D341Med (cell line): Measurements from ENCODE around the gene MESP1.

Experiments used
- DNase-seq: peaks from one replicate; pipeline ENCODE4 v3.0.0; 2012; ENCODE audit warnings: low spot score

The MESP1 gene

DNA sequence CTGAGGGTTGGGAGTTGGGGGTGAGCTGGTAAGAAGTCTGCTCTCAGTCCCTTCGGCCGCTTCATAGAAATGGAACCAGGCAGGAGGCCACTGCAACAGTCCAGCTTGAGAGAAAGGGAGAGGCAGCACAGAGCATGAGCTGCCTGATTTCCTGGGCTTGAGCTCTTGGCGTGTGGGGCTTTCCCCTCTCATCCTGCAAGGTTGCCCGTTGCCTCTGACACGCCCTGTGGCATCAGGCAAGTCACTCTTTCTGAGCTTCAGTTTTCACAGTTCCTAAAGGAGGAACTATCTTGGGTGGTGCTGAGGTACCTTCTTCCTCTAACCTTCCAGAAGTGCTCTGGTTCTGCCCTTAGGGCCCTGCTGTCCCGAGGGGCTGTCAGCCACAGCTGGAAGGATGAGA lies 30.0 kb upstream of the MESP1 start:
- peak; percentile 12 for DNase-seq

DNA sequence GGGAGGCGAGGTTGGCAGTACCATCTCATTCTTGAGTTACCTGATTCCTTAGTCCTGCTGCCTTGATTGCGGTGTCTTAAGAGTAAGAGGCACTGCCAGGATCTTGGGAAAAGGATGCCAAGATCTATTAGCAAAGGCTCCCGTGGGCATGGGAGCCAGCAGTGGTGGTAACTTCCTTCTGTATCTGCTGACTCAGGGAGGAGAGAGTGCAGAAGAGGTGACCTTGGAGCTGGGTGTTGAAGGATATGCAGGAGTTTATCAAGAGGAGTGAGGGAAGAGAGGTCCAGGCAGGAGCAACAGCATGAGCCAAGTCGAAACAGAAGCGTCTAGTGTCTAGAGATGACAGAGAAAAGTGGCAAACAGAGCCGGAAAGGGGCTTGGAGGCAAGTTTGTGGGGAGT lies 29.6 kb upstream of the MESP1 start:
- peak; percentile 9 for DNase-seq

DNA sequence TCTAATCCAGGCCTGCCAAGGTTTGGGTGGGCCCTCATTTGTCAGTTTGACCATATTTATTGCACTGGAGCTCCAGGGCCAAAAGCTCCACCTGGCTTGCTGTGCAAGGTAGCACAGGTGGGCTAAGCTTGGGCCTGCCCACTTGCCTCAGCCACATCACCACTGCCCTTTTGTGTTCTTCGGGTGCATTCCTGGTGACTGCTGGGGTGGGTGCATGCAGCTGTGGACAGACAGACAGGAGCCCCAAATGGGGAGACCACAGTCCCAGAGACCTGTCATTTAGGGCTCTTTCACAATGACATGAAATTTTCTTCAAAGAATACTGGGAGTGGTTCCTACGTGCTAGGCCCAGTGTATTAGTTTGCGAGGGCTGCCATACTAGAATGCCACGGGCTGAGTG lies 27.8 kb upstream of the MESP1 start:
- DNase-seq, result no peak

DNA sequence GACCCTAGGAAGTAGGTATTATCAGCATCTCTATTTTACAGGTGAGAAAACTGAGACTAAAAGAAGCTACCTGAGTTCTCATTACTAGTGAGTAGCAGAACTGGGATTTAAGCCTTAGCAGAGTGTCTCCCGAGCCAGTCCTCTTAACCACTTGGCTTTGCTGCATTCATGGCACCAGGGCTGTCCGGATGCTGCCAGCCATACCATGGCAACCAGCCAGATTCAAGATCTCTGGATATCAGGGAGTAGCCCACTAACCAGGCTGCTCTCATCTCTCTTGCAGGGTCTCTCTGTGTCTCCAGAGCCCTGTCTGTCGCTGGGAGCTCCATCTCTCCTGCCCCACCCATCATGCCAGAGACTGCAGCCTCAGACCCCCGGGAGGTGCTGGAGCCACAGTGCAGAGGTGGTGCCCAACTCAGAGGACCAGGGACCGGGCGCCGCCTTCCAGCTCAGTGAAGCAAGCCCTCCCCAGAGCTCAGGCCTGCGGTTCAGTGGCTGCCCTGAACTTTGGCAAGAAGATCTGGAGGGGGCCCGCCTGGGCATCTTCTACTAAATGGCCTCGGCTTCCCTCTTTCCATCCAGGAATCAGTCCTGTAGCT lies 26.8 kb upstream of the MESP1 start:
- peak; percentile 23 for DNase-seq

DNA sequence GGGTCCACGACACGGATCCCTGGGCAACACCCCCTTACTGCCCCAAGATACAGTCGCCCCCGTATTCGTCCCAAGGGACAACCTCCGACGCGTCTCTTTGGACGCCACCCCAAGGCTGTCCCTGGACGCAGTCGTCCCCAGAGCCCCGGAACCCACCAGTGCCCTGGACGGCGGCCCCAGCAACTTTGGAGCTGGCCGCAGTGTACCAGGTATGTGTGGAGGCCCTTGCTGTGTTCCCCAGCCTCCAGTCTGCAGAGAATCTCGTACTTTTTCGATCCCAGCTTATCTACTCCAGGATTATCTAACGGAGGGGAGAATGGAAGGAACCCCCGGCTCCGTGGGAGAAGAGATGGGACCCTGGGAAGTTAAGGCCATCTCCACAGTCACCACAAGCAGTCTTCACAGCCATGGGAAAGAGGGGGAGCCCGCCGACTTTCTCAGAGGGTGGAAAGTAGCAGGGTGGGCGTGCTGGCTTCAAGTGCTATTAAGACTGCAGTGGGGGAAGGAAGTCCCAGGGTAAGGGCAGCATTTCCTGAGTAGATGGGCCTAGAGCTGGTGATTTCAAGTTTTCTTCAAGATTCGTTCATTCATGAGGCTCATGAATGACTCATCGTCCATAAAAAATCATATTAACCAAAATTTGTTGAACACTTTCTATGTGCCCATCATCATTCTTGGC lies 26.2 kb upstream of the MESP1 start:
- DNase-seq, result no peak

DNA sequence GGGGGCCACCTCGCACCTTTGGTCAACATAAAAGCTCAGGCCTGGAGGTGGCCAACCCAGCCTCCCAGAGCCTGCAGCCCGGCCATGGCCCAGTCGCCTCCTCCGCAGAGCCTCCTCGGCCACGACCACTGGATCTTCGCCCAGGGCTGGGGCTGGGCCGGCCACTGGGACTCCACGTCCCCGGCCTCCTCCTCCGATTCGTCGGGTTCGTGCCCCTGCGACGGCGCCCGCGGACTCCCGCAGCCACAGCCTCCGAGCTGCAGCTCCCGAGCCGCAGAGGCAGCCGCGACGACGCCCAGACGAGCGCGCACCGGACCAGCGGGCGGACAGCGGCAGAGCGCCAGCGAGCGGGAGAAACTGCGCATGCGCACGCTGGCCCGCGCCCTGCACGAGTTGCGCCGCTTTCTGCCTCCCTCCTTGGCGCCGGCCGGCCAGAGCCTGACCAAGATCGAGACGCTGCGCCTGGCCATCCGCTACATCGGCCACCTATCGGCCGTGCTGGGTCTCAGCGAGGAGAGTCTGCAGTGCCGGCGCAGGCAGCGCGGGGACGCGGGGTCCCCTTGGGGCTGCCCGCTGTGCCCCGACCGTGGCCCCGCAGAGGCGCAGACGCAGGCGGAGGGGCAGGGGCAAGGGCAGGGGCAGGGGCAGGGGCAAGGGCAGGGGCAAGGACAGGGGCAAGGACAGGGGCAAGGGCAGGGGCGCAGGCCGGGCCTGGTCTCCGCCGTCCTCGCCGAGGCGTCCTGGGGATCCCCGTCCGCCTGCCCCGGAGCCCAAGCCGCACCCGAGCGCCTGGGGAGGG lies 25.4 kb upstream of the MESP1 start, which contains the start of gene MESP2:
Gene MESP2, plus strand, starts transcription at position 59 of the 799 bp plus-strand sequence. Its CDS starts 26 bp downstream, at position 85.
- peak; percentile 87 for DNase-seq

DNA sequence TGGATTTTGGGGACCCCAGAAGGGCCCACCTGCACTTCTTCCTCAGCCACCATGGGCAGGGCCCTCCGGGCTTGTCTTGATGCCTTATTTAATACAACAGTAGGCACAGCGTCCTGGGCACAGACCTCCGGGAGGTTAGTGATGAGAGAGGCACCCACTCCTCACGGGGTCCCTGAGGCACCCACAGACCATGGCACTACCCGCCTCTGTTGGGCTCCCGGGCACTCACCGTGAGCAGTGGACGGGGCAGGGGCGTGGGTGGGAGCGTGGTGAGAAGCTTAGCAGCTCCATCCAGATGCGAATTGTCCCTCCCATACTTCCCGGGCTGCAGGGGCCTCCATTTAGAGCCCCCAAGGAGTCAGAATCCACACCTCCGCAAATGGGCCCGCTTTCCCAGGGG lies 24.8 kb upstream of the MESP1 start:
- DNase-seq, result no peak

DNA sequence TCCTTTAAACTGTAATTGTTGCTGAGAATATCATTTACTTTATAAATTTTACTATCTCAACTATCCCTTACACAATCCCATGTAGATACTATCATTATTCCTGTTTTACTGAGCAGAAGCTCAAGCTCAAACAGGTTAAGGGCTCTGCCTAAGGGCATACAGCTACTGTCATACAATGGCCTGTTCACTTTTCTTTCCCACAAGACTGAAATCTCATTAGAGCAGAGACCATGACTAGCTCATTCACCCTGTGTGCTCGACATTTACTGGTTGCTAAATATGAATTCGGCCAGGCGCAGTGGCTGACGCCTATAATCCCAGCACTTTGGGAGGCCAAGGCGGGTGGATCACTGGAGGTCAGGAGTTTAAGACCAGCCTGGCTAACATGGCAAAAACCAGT lies 23.4 kb upstream of the MESP1 start:
- no peak for DNase-seq

DNA sequence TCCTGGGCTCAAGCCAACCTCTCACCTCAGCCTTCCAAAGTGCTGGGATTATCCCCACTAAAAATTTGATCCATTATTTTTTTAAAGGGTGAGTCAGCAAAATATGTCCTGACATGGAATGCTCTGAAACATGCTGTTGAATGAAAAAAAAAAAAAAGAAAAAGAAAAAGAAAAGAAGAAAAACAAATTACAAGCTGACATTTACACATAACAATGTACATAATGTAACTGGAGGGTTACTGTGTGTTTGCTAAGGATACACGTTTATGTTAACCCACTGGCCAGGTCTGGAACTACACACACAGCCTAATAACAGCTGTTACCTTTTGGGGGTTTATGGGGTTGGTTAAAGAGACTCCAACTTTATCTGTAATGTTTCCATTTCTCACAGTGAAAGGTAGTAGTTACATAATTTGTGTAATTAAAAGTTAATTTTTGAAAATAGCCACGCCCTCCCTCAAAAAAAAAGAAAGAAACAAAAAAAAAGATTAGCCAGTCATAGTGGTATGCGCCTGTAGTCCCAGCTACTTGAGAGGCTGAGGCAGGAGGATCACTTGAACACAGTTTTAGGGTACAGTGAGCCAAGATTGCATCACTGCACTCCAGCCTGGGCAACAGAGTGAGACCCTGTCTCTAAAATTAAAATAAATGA lies 22.0 kb upstream of the MESP1 start:
- peak; percentile 30 for DNase-seq

DNA sequence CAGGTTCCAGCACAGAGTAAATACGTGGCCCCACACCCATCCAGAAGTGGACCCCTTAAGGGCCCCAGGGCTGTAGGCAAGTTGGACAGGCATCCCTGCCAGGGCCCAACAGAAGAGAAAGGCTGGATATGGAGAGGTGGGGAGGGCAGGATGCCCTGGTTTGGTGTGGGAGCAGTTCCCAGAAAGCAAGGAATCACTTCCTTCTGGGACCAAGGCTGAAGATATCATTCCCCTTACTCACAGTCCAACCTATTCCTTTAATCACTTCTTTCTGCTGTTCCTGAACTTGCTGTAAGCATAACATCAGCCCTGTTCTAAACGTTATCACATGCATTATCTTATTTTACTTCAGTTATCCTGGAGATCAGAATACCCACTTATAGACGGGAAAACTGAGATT lies 19.0 kb upstream of the MESP1 start:
- DNase-seq, result no peak

DNA sequence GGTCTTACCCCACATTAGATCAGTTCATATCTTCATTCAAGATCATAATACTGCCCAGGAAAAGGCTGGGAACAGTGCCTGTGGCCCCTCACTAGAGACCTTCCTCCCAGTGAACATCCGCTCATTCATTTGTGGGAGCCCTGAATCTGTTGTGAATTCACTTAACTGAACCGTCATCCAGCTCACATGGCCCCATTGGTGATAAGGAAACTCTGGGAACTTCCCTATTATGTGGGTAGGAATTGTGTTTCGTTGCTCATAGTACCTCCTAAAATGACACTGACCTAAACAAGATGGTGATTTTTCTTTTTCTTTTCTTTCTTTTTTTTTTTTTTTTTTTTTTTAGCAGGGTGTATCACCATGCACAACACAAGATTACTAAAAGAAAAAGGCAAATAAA lies 18.3 kb upstream of the MESP1 start:
- DNase-seq, result no peak

DNA sequence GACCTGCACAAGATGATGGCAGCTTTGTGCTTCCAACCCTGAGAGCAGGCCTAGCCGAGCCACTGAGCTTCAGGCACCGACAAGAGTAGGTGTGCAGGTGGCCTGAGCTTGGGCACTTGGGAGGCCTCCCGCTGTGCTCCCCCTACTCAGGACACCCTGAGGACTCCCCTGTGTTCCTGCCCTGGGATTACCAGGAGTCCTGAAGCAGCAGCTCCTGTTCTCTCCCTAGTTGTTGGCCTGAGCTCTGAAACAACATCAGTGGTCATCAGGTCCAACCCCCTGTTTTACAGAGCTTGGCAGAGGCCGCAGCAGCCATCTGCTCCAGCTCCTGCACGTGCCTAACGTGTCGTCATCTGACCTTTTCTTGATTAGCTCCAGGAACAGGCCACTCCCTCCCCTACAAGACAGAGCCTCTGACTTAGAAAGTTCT lies 17.0 kb upstream of the MESP1 start:
- DNase-seq, result no peak

DNA sequence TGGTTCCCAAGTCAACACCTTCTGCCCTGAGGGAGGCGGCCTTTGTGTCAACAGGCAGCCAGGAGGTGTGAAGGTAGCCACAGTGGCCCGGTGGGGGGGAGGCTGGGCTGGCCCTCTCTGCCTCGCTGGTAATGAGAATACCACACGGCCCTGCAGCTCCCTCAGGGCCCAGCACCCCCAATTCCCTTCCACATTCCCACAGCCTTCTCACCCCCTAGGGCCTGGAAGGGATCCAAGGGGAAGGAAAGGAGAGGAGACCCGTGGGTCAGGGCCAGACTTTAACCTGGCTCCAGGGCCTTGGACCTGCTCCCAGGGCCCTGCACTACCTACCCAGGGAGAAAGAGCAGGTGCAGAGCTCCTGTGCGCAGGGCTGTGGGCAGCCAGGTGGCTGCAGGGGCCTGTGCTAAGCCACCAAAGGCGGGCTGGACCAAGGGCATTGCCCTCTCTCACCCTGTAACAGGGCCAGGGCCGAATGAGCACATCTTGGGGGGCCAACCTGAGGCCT lies 16.4 kb upstream of the MESP1 start:
- DNase-seq, result peak; percentile 18

DNA sequence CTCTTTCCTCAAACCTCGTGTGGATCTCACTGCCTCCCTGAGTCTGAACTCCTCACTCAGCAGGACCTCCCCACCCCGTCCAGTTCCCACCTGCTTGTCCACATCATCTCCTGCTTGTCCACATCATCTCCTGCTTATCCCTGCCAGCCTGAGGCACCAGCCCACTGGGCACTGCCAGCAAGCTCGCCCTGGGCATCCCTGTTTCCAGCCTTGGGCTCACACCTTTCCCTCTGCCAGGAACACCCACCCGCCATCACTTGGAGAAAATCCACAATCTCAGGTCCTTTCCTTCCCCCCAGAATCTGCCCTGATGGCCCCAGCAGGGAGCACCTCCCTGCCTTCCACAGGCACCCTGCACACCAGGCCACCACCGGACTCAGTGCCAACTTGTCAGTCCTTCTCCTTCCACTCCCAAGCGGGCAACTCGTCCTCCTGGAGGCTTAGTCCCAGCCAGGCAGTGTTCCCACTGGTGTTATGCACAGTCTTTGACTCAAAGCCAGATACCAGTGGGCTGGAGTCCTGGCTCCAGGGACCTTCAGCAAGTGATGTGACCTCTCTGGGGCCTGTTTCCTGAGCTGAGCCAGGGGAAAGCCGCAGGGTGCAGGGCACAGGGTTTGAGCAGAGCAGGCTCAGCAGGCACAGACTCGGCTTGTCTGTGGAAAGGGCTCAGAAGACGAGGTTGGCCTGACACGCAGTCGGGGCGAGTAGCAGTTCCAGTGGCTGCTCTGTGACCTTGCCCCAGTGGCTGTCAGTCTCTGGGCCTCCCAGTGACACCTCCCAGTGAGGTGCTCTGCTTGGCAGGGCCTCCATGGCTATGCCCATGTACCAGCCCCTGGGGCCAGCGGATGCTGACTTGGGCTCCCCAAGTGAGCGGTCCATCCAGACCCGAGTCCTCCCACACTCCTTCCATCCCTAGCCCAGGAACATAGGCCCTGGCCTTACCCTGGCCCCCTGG lies 15.6 kb upstream of the MESP1 start:
- peak; percentile 21 for DNase-seq

DNA sequence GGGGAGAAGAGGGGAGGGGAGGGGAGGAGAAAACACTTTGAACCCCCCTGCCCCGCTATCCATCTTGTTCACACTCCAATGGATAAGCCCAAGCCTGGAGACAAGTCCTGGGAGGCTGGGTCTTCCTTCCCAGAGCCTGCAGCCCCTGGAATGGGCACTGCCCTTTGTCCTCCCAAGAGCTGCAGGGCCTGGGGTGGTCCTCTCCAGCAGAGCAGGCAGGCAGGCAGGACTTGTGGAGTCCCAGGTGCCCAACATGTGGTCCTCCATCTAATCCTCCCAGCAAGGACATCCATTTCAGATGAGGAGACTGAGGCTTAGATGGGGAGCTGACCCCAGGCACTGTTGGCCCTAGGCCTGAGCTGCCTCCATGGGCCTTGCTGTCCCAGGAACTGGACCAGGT lies 14.6 kb upstream of the MESP1 start:
- DNase-seq, result peak; percentile 19

DNA sequence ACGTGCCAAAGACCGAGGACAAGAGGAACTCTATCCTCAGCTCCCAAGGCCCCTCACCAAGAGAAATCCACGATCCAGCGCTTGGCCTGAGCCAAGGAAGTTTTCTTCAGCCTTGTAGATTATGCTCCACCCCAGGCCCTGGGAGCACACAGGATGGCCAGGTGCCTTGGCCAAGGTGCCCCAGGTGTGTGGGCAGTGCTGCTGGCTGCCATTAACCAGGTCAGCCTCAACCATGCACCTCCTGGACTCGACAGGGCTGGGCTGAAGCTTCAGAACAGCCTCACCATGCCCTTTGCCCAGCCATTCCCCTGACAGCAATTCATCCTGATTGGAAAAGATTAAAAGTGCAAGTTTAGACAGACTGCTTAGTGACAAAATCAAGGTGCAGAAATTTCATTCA lies 10.9 kb upstream of the MESP1 start:
- DNase-seq, result peak; percentile 14

DNA sequence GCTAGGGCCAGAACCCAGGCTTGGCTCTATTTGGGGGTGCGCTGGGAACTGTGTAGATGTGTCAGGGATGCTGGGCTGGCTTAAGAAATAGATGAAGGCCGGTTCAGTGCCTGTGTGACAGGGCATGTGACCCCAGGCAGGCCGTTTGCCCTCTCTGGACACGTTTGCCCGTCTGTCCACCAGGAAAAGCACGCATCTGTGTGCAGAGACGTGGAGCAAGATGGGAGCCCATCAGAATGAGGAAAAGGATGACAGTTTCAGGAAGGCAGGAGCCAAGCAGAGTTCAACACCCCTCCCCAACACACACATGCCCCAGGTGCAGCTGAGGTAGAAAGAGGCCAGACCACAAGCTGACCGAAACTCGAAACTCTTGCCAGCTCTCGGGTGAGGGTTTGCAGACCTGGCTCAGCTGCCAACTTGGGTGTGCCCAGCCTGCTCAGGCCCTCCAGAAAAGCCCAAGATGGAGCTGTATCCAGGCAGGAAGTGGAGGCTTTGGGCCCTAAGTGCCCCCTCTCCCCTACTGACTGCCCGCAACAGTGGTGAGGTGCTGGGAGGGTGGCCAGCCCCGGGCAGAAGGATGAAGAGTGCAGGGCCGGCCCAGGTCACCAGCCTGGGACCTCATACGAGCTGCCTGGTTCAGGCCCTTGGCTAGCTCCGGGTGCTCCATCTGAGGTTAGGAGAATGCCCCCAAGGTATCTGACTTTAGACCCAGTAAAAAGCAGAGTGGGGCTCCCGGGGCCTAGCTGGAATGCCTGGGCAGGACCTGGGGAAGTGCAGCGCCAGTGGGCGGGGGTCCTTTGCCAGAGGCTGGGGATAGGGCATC lies 10.2 kb upstream of the MESP1 start:
- DNase-seq, result peak; percentile 22

DNA sequence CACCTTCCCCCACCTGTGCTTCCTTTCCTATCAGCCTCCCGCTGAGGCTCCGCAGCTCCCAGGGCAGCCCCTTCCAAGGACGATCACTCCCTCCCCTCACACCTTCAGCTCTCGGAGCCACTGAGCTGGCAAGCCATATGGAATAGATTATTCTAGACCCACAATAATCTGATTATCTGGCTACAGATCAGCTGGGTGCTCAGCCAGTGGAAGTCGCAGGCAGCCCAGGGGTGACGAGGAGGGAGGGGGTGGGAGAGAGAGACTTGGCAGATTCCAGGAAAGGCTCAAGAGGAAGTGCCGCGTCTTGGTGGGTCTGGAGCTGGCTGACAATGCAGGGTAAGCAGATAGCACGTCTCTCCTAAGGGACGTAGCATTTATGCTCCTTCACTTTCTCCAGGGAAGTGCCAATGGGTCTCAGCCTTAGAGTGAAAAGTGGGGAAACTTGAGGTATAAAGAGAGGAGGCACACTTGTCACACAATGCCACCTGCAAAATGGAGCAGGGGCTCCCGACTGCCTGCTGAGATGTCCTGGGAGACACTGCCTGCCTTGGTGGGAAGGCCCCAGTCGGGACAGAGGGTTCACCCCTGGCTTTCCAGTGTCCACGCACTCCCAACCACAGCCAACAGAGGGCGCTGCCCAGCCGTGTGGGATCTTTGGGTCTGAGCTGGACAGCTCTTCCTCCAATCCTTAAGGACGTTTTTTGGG lies 9.4 kb upstream of the MESP1 start:
- peak; percentile 84 for DNase-seq

DNA sequence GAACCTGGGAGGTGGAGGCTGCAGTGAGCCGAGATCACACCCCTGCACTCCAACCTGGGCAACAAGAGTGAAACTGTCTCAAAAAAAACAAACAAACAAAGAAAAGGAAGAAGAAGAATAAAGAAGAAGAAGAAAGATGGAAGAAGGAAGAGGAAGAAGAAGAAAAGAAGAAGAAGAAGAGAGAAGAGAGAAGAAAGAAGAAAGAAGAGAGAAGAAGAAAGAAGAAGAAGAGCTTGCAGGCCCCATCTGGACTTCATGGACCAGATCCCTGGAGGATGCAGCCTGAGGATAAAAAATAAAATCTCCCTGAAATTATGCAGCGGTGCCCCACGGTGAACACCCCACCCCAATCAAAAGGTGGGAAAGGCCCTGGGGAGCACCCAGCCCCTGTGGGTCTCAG lies 8.8 kb upstream of the MESP1 start:
- DNase-seq, result no peak

DNA sequence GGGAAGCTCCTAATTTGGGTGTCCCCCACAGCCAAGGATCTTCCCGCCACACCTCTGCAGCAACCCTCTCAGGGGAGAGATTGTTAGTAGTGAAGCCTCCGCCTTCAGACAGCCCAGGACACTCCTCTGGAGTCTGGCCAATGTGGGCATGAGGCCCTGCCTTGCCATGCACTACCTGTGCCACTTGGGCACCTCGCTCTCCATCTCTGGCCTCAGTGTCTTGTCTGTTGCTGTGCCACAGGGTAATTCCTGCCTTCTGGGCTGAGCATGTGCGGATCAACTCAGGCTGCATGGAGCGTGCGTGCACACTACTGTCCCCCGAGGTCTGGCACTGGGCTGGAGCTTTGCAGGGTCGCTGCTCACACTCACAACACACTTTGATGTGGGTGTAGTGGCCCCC lies 7.9 kb upstream of the MESP1 start:
- DNase-seq, result no peak
